HG03025 (cell line): ENCODE measurements around the gene PIH1D1.

ENCODE experiments used
- ATAC-seq: cut with Tn5 transposase; IDR thresholded peaks from one replicate; pipeline ENCODE4 v1.9.1; 2021; ENCODE audit warnings: mild to moderate bottlenecking, moderate library complexity; ENCODE audit not compliant: unreplicated experiment, low FRiP score

PIH1D1 gene

GRCh38 chr19:49437231-49437630 lies 14.4 kb downstream of the PIH1D1 start:
- no peak for ATAC-seq

GRCh38 chr19:49436381-49437017 lies 15.1 kb downstream of the PIH1D1 start:
- no peak for ATAC-seq

GRCh38 chr19:49435670-49436069 lies 15.9 kb downstream of the PIH1D1 start:
- ATAC-seq = no peak

GRCh38 chr19:49434907-49435583 lies 16.6 kb downstream of the PIH1D1 start:
- no peak for ATAC-seq

GRCh38 chr19:49433240-49433901 lies 18.2 kb downstream of the PIH1D1 start:
- ATAC-seq = no peak

GRCh38 chr19:49432141-49433073 lies 19.2 kb downstream of the PIH1D1 start:
- no peak for ATAC-seq

GRCh38 chr19:49431330-49431749 lies 20.3 kb downstream of the PIH1D1 start:
- no peak for ATAC-seq

GRCh38 chr19:49430678-49431329 lies 20.8 kb downstream of the PIH1D1 start:
- ATAC-seq = no peak

GRCh38 chr19:49430172-49430677 lies 21.4 kb downstream of the PIH1D1 start:
- no peak for ATAC-seq

- ATAC-seq = no peak
These were observed 22.8 kb downstream of the PIH1D1 start for GRCh38 chr19:49428547-49429451.

- no peak for ATAC-seq
These were observed 23.6 kb downstream of the PIH1D1 start for GRCh38 chr19:49427855-49428546.

- ATAC-seq = no peak
These were observed 24.3 kb downstream of the PIH1D1 start for GRCh38 chr19:49427339-49427738.

- ATAC-seq = no peak
These were observed 25.6 kb downstream of the PIH1D1 start for GRCh38 chr19:49425922-49426592.

GRCh38 chr19:49425178-49425577 lies 26.4 kb downstream of the PIH1D1 start, which contains the start of gene GFY:
GFY (plus strand) TSS chr19:49425388; CDS start chr19:49426431, 1,043 bp downstream.
- ATAC-seq = no peak

- no peak for ATAC-seq
These were observed 27.7 kb downstream of the PIH1D1 start for GRCh38 chr19:49423985-49424303.

- no peak for ATAC-seq
These were observed 28.3 kb downstream of the PIH1D1 start, which contains the start of gene PTH2 for GRCh38 chr19:49423071-49423984. PTH2 (minus strand) TSS chr19:49423441; CDS start chr19:49423339, 102 bp downstream.
